HG02840 (cell line): ENCODE results near the gene USP3.
"Not testable (repeated sequence)": the region's sequence is repeated elsewhere in the genome, so short reads cannot be mapped to it uniquely, and the experiment has no call there.

Experiments used
- ATAC-seq: cut with Tn5 transposase; IDR thresholded peaks from one replicate; pipeline ENCODE4 v1.9.1; 2021; ENCODE audit warnings: mild to moderate bottlenecking, moderate library complexity, moderate number of reproducible peaks; ENCODE audit not compliant: unreplicated experiment, low FRiP score

The USP3 gene

GRCh38 chr15:63474810-63475316 lies 29.5 kb upstream of the USP3 start:
- ATAC-seq, result peak; percentile 61

- ATAC-seq, result no peak
Measured at GRCh38 chr15:63475707-63476106, 28.7 kb upstream of the USP3 start.

- ATAC-seq, result no peak
Measured at GRCh38 chr15:63476229-63476632, 28.2 kb upstream of the USP3 start.

GRCh38 chr15:63478243-63478642 lies 26.1 kb upstream of the USP3 start:
- no peak for ATAC-seq

GRCh38 chr15:63480441-63480821 lies 24.0 kb upstream of the USP3 start:
- no peak for ATAC-seq

GRCh38 chr15:63481105-63481810 lies 23.1 kb upstream of the USP3 start:
- ATAC-seq, result no peak

- ATAC-seq, result no peak
Measured at GRCh38 chr15:63482874-63483323, 21.5 kb upstream of the USP3 start.

- ATAC-seq, result no peak
Measured at GRCh38 chr15:63483521-63484371, 20.6 kb upstream of the USP3 start.

GRCh38 chr15:63484433-63485186 lies 19.8 kb upstream of the USP3 start:
- no peak for ATAC-seq

- ATAC-seq, result peak; percentile 44
Measured at GRCh38 chr15:63487076-63487757, 17.2 kb upstream of the USP3 start.

- not testable (repeated sequence) for ATAC-seq
Measured at GRCh38 chr15:63487758-63488397, 16.5 kb upstream of the USP3 start.

GRCh38 chr15:63488398-63488960 lies 15.9 kb upstream of the USP3 start:
- no peak for ATAC-seq

GRCh38 chr15:63489352-63489751 lies 15.0 kb upstream of the USP3 start:
- no peak for ATAC-seq

GRCh38 chr15:63490345-63491034 lies 13.9 kb upstream of the USP3 start:
- no peak for ATAC-seq

GRCh38 chr15:63491116-63491827 lies 13.1 kb upstream of the USP3 start:
- no peak for ATAC-seq

GRCh38 chr15:63491979-63492378 lies 12.4 kb upstream of the USP3 start:
- no peak for ATAC-seq

- ATAC-seq, result no peak
Measured at GRCh38 chr15:63492541-63493077, 11.8 kb upstream of the USP3 start.

- ATAC-seq, result no peak
Measured at GRCh38 chr15:63493436-63493835, 11.0 kb upstream of the USP3 start.
